Muscle of leg (tissue), 11 donors: Measurements from ENCODE around the gene DDX11. TPM values are rescaled to one million over a fixed set of nuclear protein-coding genes. Genes with fewer than 3 reads are reported as not detected.
"Not testable (repeated sequence)": the region's sequence is repeated elsewhere in the genome, so short reads cannot be mapped to it uniquely, and the experiment has no call there.

ENCODE experiments used
- DNase-seq: peaks from one replicate; pipeline ENCODE4 v3.0.0; 2013
- H3K27ac ChIP-seq: one replicate; pipeline ENCODE4 v1.5.1; 2013; ENCODE audit warnings: mild to moderate bottlenecking, low read length, control low read depth
- H3K27me3 ChIP-seq: one replicate; pipeline ENCODE4 v1.6.1; 2013; ENCODE audit warnings: low read length; ENCODE audit not compliant: control insufficient read depth, insufficient read depth
- H3K36me3 ChIP-seq: one replicate; pipeline ENCODE4 v1.6.1; 2013; ENCODE audit warnings: low read length; ENCODE audit not compliant: control insufficient read depth, insufficient read depth
- H3K4me1 ChIP-seq: one replicate; pipeline ENCODE4 v1.6.1; 2013; ENCODE audit warnings: low read length; ENCODE audit not compliant: control insufficient read depth, insufficient read depth
- H3K4me3 ChIP-seq: one replicate; pipeline ENCODE4 v1.5.1; 2013; ENCODE audit warnings: low read length, control low read depth
- H3K9me3 ChIP-seq: replicated peaks from 2 replicates; pipeline ENCODE4 v1.6.1; 2013; ENCODE audit warnings: low read depth, low read length; ENCODE audit not compliant: control insufficient read depth
- WGBS: methylation state at CpG from one replicate; pipeline ENCODE4 v1.1.5; 2013; ENCODE audit warnings: missing lambda C conversion rate; ENCODE audit not compliant: insufficient coverage; 5-methylcytosine and 5-hydroxymethylcytosine counted together
- polyA plus RNA-seq, 8 donors: library from polyadenylated mRNA; unstranded; fragments of 120-200 nt; gene quantifications; one replicate each; pipeline versions ENCODE4 v1.2.1 to v1.2.3, GENCODE V29; 2013; ENCODE audit warnings: inconsistent platforms in 1 of 8, low replicate concordance in 1 of 8; ENCODE audit not compliant: insufficient read length in 8 of 8, insufficient read depth in 1 of 8
- total RNA-seq: library from RNA; stranded (reverse); fragments of 120-200 nt; gene quantifications from one replicate; pipeline ENCODE4 v1.2.4, GENCODE V29; 2013

The DDX11 gene
- total and polyA plus RNA-seq, 9 donors: 21.1 to 53.9 (median 29.2) TPM

GRCh38 chr12:31053944-31054343 is 19.7 kb upstream of the DDX11 start:
- not testable (repeated sequence) for H3K36me3 ChIP-seq, H3K4me3 ChIP-seq, H3K27me3 ChIP-seq, DNase-seq, H3K4me1 ChIP-seq, H3K9me3 ChIP-seq, H3K27ac ChIP-seq
- no CpG with 5 or more reads among the region's 1 CpG for WGBS

DNA sequence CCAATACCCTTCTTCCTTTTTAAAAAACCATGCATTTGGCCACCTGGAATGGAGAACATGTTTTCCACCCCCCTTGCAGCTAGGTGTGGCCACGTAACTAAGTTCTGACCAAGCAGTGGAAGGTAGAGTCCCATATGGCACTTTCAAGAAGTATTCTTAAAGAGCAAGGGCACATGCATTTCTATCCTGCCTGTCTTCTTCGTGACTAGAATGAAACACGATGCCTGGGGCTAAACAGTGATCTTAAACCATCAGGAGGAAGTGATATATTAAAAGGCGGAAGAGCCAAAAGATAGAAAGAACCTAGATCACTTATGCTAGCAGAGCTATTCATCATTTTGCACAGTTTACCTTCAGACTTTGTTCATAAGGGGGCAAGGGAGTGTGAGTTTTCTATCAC is 16.0 kb upstream of the DDX11 start:
- 90% methylated on average over 1 of the region's 4 CpGs for WGBS
- no peaks in the 10 kb centered on the region for H3K27me3 ChIP-seq
- no peaks in the 10 kb centered on the region for H3K9me3 ChIP-seq
- H3K4me1 ChIP-seq: no peaks in the 10 kb centered on the region
- H3K27ac ChIP-seq: no peak overlapping the region
- no peaks in the 10 kb centered on the region for H3K36me3 ChIP-seq
- no peak for DNase-seq
- no peak overlapping the region for H3K4me3 ChIP-seq

DNA sequence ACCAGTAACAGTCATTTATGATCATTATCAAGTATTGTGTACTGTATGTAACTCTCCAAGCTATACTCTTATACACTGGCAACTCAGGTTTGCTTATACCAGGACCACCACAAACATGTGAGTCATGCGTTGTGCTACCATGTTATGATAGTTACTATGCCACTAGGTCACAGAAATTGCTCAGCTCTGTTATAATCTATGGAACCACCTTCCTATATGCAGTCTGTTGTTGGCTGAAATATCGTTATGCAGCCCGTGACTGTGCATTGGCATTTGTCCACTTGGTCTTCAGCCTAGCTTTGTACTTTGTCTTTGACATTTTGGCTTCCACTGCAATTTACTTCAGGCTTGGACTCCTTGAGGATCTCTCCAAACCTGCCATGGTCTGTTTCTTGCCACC is 7.5 kb upstream of the DDX11 start:
- no CpG with 5 or more reads among the region's 3 CpGs for WGBS
- not testable (repeated sequence) for H3K4me3 ChIP-seq, H3K9me3 ChIP-seq, H3K27ac ChIP-seq, H3K27me3 ChIP-seq, H3K36me3 ChIP-seq, H3K4me1 ChIP-seq, DNase-seq

DNA sequence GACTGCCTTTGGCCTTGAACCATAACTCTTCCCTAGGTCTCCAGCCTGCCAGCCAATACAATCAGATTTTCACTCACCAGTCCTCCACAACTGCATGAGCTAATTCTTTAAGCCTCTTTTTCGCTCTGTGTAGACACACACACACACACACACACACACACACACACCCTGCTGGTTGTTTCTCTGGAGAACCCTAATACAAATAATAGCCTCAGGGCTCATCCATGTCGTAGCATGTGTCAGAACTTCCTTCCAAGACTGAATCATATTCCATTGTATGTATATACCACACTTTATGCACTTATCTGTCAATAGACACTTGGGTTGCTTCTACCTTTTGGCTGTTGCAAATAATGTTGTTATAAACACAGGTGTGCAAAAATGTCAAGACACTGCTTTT is 6.0 kb upstream of the DDX11 start:
- not testable (repeated sequence) for H3K9me3 ChIP-seq, H3K27ac ChIP-seq, H3K36me3 ChIP-seq, DNase-seq, H3K4me1 ChIP-seq, H3K27me3 ChIP-seq, H3K4me3 ChIP-seq
- 100% methylated on average over 1 of the region's 2 CpGs for WGBS

DNA sequence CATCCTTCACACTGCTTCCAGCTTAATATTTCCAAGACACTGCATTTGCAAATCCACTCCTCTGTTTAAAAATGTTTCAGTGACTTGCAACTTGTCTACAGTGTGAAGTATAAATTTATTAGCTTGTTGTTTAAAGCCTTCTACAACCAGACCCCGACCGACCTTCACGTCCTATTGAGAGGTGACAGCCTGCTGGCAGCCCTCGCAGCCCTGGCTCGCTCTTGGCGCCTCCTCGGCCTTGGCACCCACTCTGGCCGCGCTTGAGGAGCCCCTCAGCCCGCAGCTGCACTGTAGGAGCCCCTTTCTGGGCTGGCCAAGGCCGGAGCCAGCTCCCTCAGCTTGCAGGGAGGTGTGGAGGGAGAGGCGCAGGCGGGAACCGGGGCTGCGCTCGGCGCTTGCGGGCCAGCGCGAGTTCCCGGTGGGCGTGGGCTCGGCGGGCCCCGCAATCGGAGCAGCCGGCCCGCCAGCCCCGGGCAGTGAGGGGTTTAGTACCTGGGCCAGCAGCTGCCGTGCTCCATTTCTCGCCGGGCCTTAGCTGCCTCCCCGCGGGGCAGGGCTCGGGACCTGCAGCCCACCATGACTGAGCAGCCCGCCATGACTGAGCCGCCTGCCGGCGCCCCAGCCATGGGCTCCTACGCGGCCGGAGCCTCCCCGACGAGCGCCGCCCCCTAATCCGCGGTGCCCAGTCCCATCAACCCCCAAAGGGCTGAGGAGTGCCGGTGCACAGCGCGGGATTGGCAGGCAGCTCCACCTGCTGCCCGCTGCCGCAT is 2.5 kb upstream of the DDX11 start:
- H3K4me3 ChIP-seq, DNase-seq, H3K4me1 ChIP-seq, H3K27me3 ChIP-seq, H3K36me3 ChIP-seq, H3K27ac ChIP-seq, H3K9me3 ChIP-seq: not testable (repeated sequence)
- 93% methylated on average over 25 of the region's 53 CpGs for WGBS

DNA sequence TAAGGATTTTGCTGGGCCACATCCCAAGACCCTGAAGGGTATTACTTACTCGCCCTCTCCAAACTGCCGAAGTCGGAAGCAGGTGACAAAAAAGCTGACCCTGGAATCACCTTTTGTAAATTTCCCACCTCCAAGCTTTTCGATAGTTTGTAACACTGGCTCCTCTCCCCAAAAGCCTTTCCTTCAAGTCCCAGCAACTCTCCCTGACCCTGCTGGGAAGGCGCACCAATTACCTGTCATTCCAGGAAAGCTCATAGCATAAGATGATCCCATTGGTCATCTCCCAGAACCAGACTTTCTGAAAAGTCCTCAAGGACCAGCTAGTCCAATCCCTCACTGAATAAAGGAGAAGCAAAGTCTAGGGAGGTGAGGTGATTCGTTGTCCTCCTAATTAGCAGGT is 698 bp upstream of the DDX11 start:
- not testable (repeated sequence) for H3K9me3 ChIP-seq, H3K27me3 ChIP-seq, H3K27ac ChIP-seq, H3K36me3 ChIP-seq, H3K4me1 ChIP-seq, DNase-seq
- 45% methylated on average over 3 of the region's 6 CpGs for WGBS
- H3K4me3 ChIP-seq: peak overlapping the region; percentile 70

DNA sequence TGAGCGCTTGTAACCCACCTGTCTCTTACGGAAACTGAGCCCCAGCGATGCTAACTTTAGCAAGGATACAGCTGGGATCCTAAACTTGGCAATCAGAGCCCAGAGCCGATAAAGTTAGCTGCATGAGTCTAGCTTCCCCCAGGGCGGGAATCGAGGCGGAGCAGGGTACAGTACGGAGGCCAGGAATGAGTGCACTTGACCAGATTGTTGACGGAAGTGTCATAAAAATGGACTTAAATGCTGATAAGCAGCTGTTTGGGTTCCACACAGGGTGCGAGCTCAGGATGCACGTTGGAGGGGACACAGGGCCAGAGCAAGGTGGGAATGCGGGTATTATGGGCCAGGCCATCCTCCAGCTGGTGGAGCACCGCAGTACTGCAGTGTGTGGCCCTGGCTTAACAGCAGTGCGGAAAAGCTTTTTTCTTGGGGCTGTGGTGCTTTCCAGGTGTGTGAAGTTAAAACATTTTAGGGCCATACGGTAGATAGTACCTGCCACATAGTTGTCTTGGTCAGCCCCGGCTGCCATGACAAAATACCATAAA is 744 bp downstream of the DDX11 start:
- H3K9me3 ChIP-seq, H3K27me3 ChIP-seq, H3K36me3 ChIP-seq, H3K4me1 ChIP-seq, DNase-seq: not testable (repeated sequence)
- WGBS: 0% methylated on average over 3 of the region's 16 CpGs
- Histone ChIP-seq H3K4me3 (peak overlapping the region; percentile 70), H3K27ac (peak overlapping the region; percentile 92)

- not testable (repeated sequence) for DNase-seq, H3K27me3 ChIP-seq, H3K4me1 ChIP-seq, H3K4me3 ChIP-seq, H3K36me3 ChIP-seq, H3K27ac ChIP-seq, H3K9me3 ChIP-seq
- WGBS: 60% methylated on average over 1 of the region's 11 CpGs
Observed at GRCh38 chr12:31076150-31076549, 2.5 kb downstream of the DDX11 start.

DNA sequence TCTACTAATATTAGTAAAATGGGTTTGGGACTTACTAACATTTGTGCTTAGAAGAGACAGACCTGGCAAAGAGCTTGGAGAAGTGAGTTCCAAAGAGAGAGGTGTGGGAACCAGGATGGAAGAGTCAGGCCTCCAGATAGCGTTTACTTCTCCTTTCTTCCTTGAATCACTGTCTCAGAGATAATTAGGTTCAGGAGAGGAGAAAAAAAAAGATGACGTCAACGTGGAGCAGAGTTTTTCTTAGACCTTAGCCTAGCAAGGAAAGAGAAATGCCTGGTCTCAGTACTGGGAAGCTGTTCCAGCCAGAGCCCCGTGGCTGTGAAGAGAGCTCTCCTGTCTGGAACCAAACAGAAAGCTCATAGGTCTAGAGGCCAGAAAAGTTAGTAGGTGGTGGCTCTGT is 3.4 kb downstream of the DDX11 start:
- not testable (repeated sequence) for H3K4me1 ChIP-seq, H3K36me3 ChIP-seq, H3K9me3 ChIP-seq, H3K27ac ChIP-seq, H3K4me3 ChIP-seq, H3K27me3 ChIP-seq, DNase-seq
- WGBS: no CpG with 5 or more reads among the region's 4 CpGs

DNA sequence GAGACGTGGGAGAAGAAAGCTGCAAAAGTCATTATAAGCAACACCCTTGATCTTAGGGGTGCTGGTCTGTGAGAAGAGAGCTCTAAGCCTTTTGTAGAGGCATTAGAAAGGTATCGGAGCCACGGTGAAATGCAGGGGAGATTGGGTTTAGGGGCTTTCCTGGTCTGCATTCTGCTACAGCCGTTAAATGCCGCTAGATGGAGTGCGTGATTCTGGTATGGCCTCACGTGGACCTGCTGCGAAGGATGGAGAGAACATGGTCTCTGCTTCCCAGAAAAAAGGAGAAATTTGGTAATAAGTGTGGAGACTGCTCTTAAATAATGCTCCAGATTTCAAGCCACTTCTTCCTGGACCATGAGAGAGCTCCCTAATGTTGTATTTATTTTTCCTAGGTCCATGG is 4.3 kb downstream of the DDX11 start:
- not testable (repeated sequence) for H3K4me1 ChIP-seq, H3K27me3 ChIP-seq, H3K4me3 ChIP-seq, DNase-seq, H3K36me3 ChIP-seq, H3K9me3 ChIP-seq, H3K27ac ChIP-seq
- 78% methylated on average over 2 of the region's 8 CpGs for WGBS

DNA sequence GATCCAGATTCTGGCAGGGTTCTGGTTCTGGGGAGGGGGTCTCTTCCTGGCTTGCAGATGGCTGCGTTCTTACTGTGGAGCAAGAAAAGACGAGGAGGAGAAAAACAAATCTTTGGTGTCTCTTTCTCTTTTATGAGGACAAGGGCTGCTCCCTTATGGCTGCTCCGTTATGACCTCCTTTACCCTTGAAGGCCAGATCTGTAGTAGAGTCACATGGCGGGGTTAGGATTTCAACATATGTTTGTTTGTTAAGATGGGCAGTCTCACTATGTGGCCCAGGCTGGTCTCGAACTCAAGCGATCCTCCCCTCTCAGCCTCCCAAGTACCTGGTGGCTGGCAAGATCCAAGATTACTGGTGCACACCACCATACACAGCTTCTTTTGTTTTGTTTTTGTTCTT is 5.8 kb downstream of the DDX11 start:
- H3K36me3 ChIP-seq, H3K4me3 ChIP-seq, H3K27ac ChIP-seq, H3K27me3 ChIP-seq, H3K4me1 ChIP-seq, DNase-seq, H3K9me3 ChIP-seq: not testable (repeated sequence)
- no CpG with 5 or more reads among the region's 6 CpGs for WGBS
